WERI-Rb-1 (cell line): ENCODE results near the gene MGAT5.

Source experiments
- DNase-seq: peaks from one replicate; pipeline ENCODE4 v3.0.0-alpha.2; 2020
- H3K27ac ChIP-seq: fragments of 250-450 bp; sonication (Bioruptor Pico); 2 replicates; pipeline ENCODE4 v1.5.1; 2020; ENCODE audit warnings: mild to moderate bottlenecking, moderate library complexity
- H3K27me3 ChIP-seq: fragments of 250-450 bp; sonication (Bioruptor Pico); 2 replicates; pipeline ENCODE4 v1.5.1; 2021; ENCODE audit warnings: mild to moderate bottlenecking, low read depth, moderate library complexity; ENCODE audit not compliant: insufficient read depth, severe bottlenecking
- H3K36me3 ChIP-seq: fragments of 250-450 bp; sonication (Bioruptor Pico); 2 replicates; pipeline ENCODE4 v1.5.1; 2020; ENCODE audit warnings: mild to moderate bottlenecking, moderate library complexity
- H3K4me3 ChIP-seq: 2 replicates; pipeline ENCODE4 v1.5.1; 2011; ENCODE audit warnings: low read depth, mild to moderate bottlenecking, control low read depth, low read length
- H3K9me3 ChIP-seq: fragments of 250-450 bp; sonication (Bioruptor Pico); 2 replicates; pipeline ENCODE4 v1.5.1; 2021; ENCODE audit warnings: mild to moderate bottlenecking, moderate library complexity; ENCODE audit not compliant: severe bottlenecking
- CTCF ChIP-seq: IDR thresholded peaks from 2 replicates; pipeline ENCODE4 v1.5.1; 2011; ENCODE audit warnings: low read depth, mild to moderate bottlenecking, control low read depth, inconsistent platforms, low read length

Gene MGAT5

GRCh38 chr2:134260713-134261112 lies 6.8 kb downstream of the MGAT5 start:
- Histone ChIP-seq H3K36me3 (peaks cover 14% of the 10 kb centered on the region), H3K27me3 (no peaks in the 10 kb centered on the region), H3K9me3 (no peaks in the 10 kb centered on the region), H3K4me3 (no peak overlapping the region), H3K27ac (no peak overlapping the region)
- TF ChIP-seq CTCF = no peak
- DNase-seq = no peak

GRCh38 chr2:134261398-134262131 lies 7.7 kb downstream of the MGAT5 start:
- H3K27me3 ChIP-seq = no peaks in the 10 kb centered on the region
- H3K9me3 ChIP-seq = no peaks in the 10 kb centered on the region
- H3K36me3 ChIP-seq = peaks cover 11% of the 10 kb centered on the region
- no peak overlapping the region for H3K4me3 ChIP-seq
- TF ChIP-seq CTCF = no peak
- H3K27ac ChIP-seq = no peak overlapping the region
- no peak for DNase-seq

GRCh38 chr2:134262684-134263083 lies 8.8 kb downstream of the MGAT5 start:
- Histone ChIP-seq H3K36me3 (peaks cover 12% of the 10 kb centered on the region), H3K27ac (no peak overlapping the region), H3K9me3 (no peaks in the 10 kb centered on the region), H3K4me3 (no peak overlapping the region), H3K27me3 (no peaks in the 10 kb centered on the region)
- TF ChIP-seq CTCF = no peak
- DNase-seq = no peak

- H3K4me3 ChIP-seq = no peak overlapping the region
- peaks cover 20% of the 10 kb centered on the region for H3K36me3 ChIP-seq
These were observed 14.4 kb downstream of the MGAT5 start for GRCh38 chr2:134268265-134268664.

GRCh38 chr2:134269230-134269629 lies 15.4 kb downstream of the MGAT5 start:
- Histone ChIP-seq H3K36me3 (peaks cover 20% of the 10 kb centered on the region), H3K27me3 (no peaks in the 10 kb centered on the region), H3K4me3 (no peak overlapping the region), H3K27ac (no peak overlapping the region), H3K9me3 (no peaks in the 10 kb centered on the region)
- DNase-seq = no peak
- TF ChIP-seq CTCF = no peak

More at GRCh38 chr2:134268265-134268664, 14.4 kb downstream of the MGAT5 start:
- Histone ChIP-seq H3K27ac (no peak overlapping the region), H3K27me3 (no peaks in the 10 kb centered on the region), H3K9me3 (no peaks in the 10 kb centered on the region)
- TF ChIP-seq CTCF = no peak
- DNase-seq = no peak
